ENCODE results near the gene SLC7A1. TPM values are rescaled to one million over a fixed set of nuclear protein-coding genes. Genes with fewer than 3 reads are reported as not detected.

SLC7A1 gene
- total and polyA plus RNA-seq, 12 donors, result 3.8 to 29.2 (median 17.4) TPM

- Histone ChIP-seq H3K4me3 (no peak overlapping the region), H3K36me3 (no peaks in the 10 kb centered on the region), H3K27me3 (no peaks in the 10 kb centered on the region), H3K27ac (no peak overlapping the region), H3K9me3 (no peaks in the 10 kb centered on the region), H3K4me1 (peaks cover 0 to 22% (median 9%) of the 10 kb centered on the region in 9 donors)
- no peak for ATAC-seq
- TF ChIP-seq, protein P1, sequence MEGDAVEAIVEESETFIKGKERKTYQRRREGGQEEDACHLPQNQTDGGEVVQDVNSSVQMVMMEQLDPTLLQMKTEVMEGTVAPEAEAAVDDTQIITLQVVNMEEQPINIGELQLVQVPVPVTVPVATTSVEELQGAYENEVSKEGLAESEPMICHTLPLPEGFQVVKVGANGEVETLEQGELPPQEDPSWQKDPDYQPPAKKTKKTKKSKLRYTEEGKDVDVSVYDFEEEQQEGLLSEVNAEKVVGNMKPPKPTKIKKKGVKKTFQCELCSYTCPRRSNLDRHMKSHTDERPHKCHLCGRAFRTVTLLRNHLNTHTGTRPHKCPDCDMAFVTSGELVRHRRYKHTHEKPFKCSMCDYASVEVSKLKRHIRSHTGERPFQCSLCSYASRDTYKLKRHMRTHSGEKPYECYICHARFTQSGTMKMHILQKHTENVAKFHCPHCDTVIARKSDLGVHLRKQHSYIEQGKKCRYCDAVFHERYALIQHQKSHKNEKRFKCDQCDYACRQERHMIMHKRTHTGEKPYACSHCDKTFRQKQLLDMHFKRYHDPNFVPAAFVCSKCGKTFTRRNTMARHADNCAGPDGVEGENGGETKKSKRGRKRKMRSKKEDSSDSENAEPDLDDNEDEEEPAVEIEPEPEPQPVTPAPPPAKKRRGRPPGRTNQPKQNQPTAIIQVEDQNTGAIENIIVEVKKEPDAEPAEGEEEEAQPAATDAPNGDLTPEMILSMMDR (IDR thresholded peaks at IDR 0.05), result no peak
- DNase-seq, result no peak
- intact Hi-C loops (cut with DNase I), result no loop called here
- WGBS, 2 donors, result 96 to 97% methylated on average over 7 of the region's 7 CpGs
Measured at GRCh38 chr13:29566206-29566605, 29.3 kb downstream of the SLC7A1 start.

DNA sequence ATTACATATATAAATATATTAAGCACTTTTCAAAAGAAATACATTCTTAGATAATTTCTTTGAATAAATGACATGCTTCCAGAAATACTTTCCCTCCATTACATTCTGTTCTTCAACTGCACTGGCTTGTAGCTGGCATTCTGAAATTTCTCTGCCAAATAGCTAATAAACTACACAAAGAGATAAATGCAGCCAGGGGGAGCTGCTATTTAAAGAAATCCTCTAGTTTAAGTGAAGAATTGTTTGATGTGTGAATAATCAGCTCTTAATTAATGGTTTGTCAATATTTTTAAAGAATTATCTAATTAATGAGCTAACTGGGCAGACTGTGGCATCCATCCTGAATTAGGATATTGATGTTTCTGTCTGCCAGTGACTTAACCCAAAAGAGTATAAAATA, 30.7 kb downstream of the SLC7A1 start:
- no peaks in the 10 kb centered on the region for H3K27me3 ChIP-seq
- DNase-seq (no peak), ATAC-seq (no peak)
- peaks cover 0 to 19% (median 6%) of the 10 kb centered on the region in 9 donors for H3K4me1 ChIP-seq
- H3K27ac ChIP-seq, result no peak overlapping the region
- H3K36me3 ChIP-seq, result no peaks in the 10 kb centered on the region
- H3K9me3 ChIP-seq, result no peaks in the 10 kb centered on the region
- TF ChIP-seq, protein P1 (IDR thresholded peaks at IDR 0.05), result peak in 1 of 9 donors; percentile 14
- intact Hi-C loops (cut with DNase I), result no loop called here
- no peak overlapping the region for H3K4me3 ChIP-seq

DNA sequence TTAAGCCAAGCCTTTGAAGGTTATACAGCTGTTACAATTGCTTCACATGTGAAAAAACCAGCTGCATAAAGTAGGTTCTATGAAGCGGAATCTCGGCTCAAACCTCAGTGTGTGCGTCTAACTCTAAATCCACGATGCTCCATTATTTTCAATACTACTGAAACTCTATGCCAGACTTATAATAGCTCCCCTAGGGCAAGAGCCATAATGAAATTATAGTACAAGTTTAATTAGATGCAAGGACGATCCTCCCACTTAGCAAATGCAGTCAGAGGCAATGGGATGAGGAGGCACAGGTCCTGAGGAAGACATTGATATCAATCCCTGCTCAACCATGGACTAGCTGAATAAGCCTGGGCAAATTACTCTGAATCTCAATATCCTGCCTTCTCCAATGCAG, 31.1 kb downstream of the SLC7A1 start:
- intact Hi-C loops (cut with DNase I), result no loop called here
- TF ChIP-seq, protein P1 (IDR thresholded peaks at IDR 0.05), result no peak
- WGBS, 2 donors, result 94 to 95% methylated on average over 5 of the region's 5 CpGs

GRCh38 chr13:29563941-29564340, 31.5 kb downstream of the SLC7A1 start:
- ATAC-seq (peak in 3 of 8 donors; percentile 22 to 52 (median 36)), DNase-seq (no peak)
- H3K4me3 ChIP-seq, result no peak overlapping the region
- peaks cover 0 to 14% (median 5%) of the 10 kb centered on the region in 9 donors for H3K4me1 ChIP-seq
- intact Hi-C loops (cut with DNase I), result no loop called here
- H3K36me3 ChIP-seq, result no peaks in the 10 kb centered on the region
- H3K27me3 ChIP-seq, result no peaks in the 10 kb centered on the region
- 74 to 81% methylated on average over 6 of the region's 6 CpGs for WGBS, 2 donors
- H3K9me3 ChIP-seq, result no peaks in the 10 kb centered on the region
- no peak overlapping the region for H3K27ac ChIP-seq
- TF ChIP-seq, protein P1 (IDR thresholded peaks at IDR 0.05), result no peak

More for the DNA sequence above, 31.1 kb downstream of the SLC7A1 start:
- H3K27ac ChIP-seq, result no peak overlapping the region
- ATAC-seq, result no peak
- no peaks in the 10 kb centered on the region for H3K27me3 ChIP-seq
- no peak for DNase-seq
- H3K4me3 ChIP-seq, result no peak overlapping the region
- H3K36me3 ChIP-seq, result no peaks in the 10 kb centered on the region
- H3K9me3 ChIP-seq, result no peaks in the 10 kb centered on the region
- peaks cover 0 to 14% (median 5%) of the 10 kb centered on the region in 9 donors for H3K4me1 ChIP-seq
